ENCODE results near the gene PTPRN2. TPM values are rescaled to one million over a fixed set of nuclear protein-coding genes. Genes with fewer than 3 reads are reported as not detected.
"Not testable (repeated sequence)": the region's sequence is repeated elsewhere in the genome, so short reads cannot be mapped to it uniquely, and the experiment has no call there.

Gene PTPRN2
- total and polyA plus RNA-seq, 4 donors: 18.1 to 69.9 (median 50.4) TPM

DNA sequence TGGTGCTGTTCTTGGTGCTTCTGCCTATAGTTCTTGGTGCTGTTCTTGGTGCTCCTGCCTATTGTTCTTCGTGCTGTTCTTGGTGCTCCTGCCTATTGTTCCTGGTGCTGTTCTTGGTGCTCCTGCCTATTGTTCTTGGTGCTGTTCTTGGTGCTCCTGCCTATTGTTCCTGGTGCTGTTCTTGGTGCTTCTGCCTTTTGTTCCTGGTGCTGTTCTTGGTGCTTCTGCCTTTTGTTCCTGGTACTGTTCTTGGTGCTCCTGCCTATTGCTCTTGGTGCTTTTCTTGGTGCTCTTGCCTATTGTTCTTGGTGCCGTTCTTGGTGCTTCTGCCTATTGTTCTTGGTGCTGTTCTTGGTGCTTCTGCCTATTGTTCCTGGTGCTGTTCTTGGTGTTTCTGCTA is 71.1 kb downstream of the PTPRN2 start:
- H3K27ac ChIP-seq (ENCODE audit: low read depth, low read length): no peak overlapping the region
- no peaks in the 10 kb centered on the region for H3K27me3 ChIP-seq (ENCODE audit: control insufficient read depth, insufficient read depth, low read length)
- no peak overlapping the region for H3K4me3 ChIP-seq (ENCODE audit: low read depth, low read length)
- H3K9me3 ChIP-seq (ENCODE audit: control insufficient read depth, insufficient read depth, low read length): peaks cover 4% of the 10 kb centered on the region
- peaks cover 7% of the 10 kb centered on the region for H3K36me3 ChIP-seq (ENCODE audit: control insufficient read depth, insufficient read depth, low read length)
- no peak for DNase-seq (ENCODE audit: low read depth in 4 of 6, low spot score in 6 of 6)
- H3K4me1 ChIP-seq (ENCODE audit: control insufficient read depth, insufficient read depth, low read length): no peaks in the 10 kb centered on the region
- WGBS (ENCODE audit: insufficient coverage): 100% methylated on average over 1 of the region's 2 CpGs

- H3K9me3 ChIP-seq (ENCODE audit: control insufficient read depth, insufficient read depth, low read length): peaks cover 4% of the 10 kb centered on the region
- H3K4me1 ChIP-seq (ENCODE audit: control insufficient read depth, insufficient read depth, low read length): no peaks in the 10 kb centered on the region
- no peak for DNase-seq (ENCODE audit: low read depth in 4 of 6, low spot score in 6 of 6)
- H3K27me3 ChIP-seq (ENCODE audit: control insufficient read depth, insufficient read depth, low read length): no peaks in the 10 kb centered on the region
- H3K4me3 ChIP-seq (ENCODE audit: low read depth, low read length): no peak overlapping the region
- WGBS (ENCODE audit: insufficient coverage): no CpG with 5 or more reads among the region's 6 CpGs
- peaks cover 10% of the 10 kb centered on the region for H3K36me3 ChIP-seq (ENCODE audit: control insufficient read depth, insufficient read depth, low read length)
- H3K27ac ChIP-seq (ENCODE audit: low read depth, low read length): no peak overlapping the region
Measured at GRCh38 chr7:158512869-158513268, 74.8 kb downstream of the PTPRN2 start.

GRCh38 chr7:158512042-158512441 is 75.6 kb downstream of the PTPRN2 start:
- Histone ChIP-seq H3K4me1 (ENCODE audit: control insufficient read depth, insufficient read depth, low read length) (no peaks in the 10 kb centered on the region), H3K4me3 (ENCODE audit: low read depth, low read length) (no peak overlapping the region), H3K27ac (ENCODE audit: low read depth, low read length) (no peak overlapping the region), H3K9me3 (ENCODE audit: control insufficient read depth, insufficient read depth, low read length) (peaks cover 4% of the 10 kb centered on the region), H3K36me3 (ENCODE audit: control insufficient read depth, insufficient read depth, low read length) (peaks cover 3% of the 10 kb centered on the region), H3K27me3 (ENCODE audit: control insufficient read depth, insufficient read depth, low read length) (no peaks in the 10 kb centered on the region)
- no peak for DNase-seq (ENCODE audit: low read depth in 4 of 6, low spot score in 6 of 6)
- WGBS (ENCODE audit: insufficient coverage): 58% methylated on average over 3 of the region's 6 CpGs

DNA sequence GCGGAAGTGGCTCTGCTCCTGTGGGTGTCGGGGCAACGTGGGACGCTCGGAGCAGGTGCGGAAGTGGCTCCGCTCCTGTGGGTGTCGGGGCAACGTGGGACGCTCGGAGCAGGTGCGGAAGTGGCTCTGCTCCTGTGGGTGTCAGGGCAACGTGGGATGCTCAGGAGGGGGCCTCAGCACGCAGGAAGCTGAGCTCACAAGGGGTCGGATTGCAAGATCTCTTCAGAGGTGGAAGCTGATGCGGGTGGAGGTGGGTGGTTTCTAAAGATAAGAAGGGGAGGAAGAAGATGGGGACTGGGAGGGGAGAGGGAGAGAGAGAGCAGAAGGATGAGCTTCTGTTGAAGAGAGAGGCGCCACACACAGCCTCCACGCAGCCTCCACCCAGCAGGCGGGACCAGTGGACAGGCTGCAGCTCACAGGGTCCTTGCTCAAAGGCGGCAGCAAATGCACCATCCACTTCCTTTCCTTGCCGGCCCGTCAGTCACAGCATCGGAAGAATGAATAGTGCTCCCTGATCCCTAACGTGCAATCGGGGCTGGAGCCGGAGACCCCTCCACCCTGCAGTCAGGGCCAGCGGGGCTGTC is 78.7 kb downstream of the PTPRN2 start:
- H3K4me1 ChIP-seq (ENCODE audit: control insufficient read depth, insufficient read depth, low read length): no peaks in the 10 kb centered on the region
- DNase-seq (ENCODE audit: low read depth in 4 of 6, low spot score in 6 of 6): no peak
- no peaks in the 10 kb centered on the region for H3K27me3 ChIP-seq (ENCODE audit: control insufficient read depth, insufficient read depth, low read length)
- H3K27ac ChIP-seq (ENCODE audit: low read depth, low read length): no peak overlapping the region
- H3K36me3 ChIP-seq (ENCODE audit: control insufficient read depth, insufficient read depth, low read length): peaks cover 3% of the 10 kb centered on the region
- no peak overlapping the region for H3K4me3 ChIP-seq (ENCODE audit: low read depth, low read length)
- H3K9me3 ChIP-seq (ENCODE audit: control insufficient read depth, insufficient read depth, low read length): peaks cover 5% of the 10 kb centered on the region
- 79% methylated on average over 20 of the region's 27 CpGs for WGBS (ENCODE audit: insufficient coverage)

DNA sequence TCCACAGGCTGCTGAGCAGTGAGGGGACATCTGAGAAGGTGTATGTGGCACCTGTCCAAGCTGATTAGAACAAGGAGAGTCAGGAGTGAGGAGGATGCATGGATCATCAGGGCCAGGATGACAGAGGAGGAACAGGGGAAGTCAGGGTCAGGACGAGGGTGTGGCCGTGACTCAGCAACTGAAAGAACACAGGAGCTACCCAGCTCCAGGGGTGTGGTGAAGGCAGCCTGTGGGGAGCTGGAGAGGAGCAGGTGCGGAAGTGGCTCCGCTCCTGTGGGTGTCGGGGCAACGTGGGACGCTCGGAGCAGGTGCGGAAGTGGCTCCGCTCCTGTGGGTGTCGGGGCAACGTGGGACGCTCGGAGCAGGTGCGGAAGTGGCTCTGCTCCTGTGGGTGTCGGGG is 79.3 kb downstream of the PTPRN2 start:
- not testable (repeated sequence) for H3K4me1 ChIP-seq (ENCODE audit: control insufficient read depth, insufficient read depth, low read length); H3K27me3 ChIP-seq (ENCODE audit: control insufficient read depth, insufficient read depth, low read length); H3K27ac ChIP-seq (ENCODE audit: low read depth, low read length); H3K4me3 ChIP-seq (ENCODE audit: low read depth, low read length); H3K9me3 ChIP-seq (ENCODE audit: control insufficient read depth, insufficient read depth, low read length); H3K36me3 ChIP-seq (ENCODE audit: control insufficient read depth, insufficient read depth, low read length); DNase-seq (ENCODE audit: low read depth in 4 of 6, low spot score in 6 of 6)
- WGBS (ENCODE audit: insufficient coverage): 90% methylated on average over 2 of the region's 16 CpGs

- Histone ChIP-seq H3K4me3 (ENCODE audit: low read depth, low read length) (no peak overlapping the region), H3K27ac (ENCODE audit: low read depth, low read length) (no peak overlapping the region), H3K4me1 (ENCODE audit: control insufficient read depth, insufficient read depth, low read length) (no peaks in the 10 kb centered on the region), H3K9me3 (ENCODE audit: control insufficient read depth, insufficient read depth, low read length) (peaks cover 5% of the 10 kb centered on the region), H3K36me3 (ENCODE audit: control insufficient read depth, insufficient read depth, low read length) (peaks cover 3% of the 10 kb centered on the region), H3K27me3 (ENCODE audit: control insufficient read depth, insufficient read depth, low read length) (no peaks in the 10 kb centered on the region)
- WGBS (ENCODE audit: insufficient coverage): 89% methylated on average over 15 of the region's 15 CpGs
- DNase-seq (ENCODE audit: low read depth in 4 of 6, low spot score in 6 of 6): no peak
Measured at GRCh38 chr7:158507917-158508316, 79.7 kb downstream of the PTPRN2 start.

DNA sequence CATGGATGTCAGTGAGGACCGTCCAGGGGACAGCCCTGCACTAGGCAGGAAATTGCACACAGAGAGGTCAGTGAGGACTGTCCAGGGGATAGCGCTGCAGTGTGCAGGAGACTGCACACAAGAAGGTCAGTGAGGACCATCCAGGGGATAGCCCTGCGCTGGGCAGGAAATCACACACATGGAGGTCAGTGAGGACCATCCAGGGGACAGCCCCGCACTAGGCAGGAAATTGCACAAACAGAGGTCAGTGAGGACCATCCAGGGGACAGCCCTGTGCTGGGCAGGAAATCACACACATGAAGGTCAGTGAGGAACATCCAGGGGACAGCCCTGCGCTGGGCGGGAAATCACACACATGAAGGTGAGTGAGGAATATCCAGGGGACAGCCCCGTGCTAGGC is 80.4 kb downstream of the PTPRN2 start:
- WGBS (ENCODE audit: insufficient coverage): 93% methylated on average over 7 of the region's 7 CpGs
- H3K4me3 ChIP-seq (ENCODE audit: low read depth, low read length): not testable (repeated sequence)

GRCh38 chr7:158506626-158507025 is 81.0 kb downstream of the PTPRN2 start:
- Histone ChIP-seq H3K4me1 (ENCODE audit: control insufficient read depth, insufficient read depth, low read length) (peaks cover 3% of the 10 kb centered on the region), H3K9me3 (ENCODE audit: control insufficient read depth, insufficient read depth, low read length) (peaks cover 2% of the 10 kb centered on the region), H3K4me3 (ENCODE audit: low read depth, low read length) (no peak overlapping the region), H3K27ac (ENCODE audit: low read depth, low read length) (no peak overlapping the region), H3K36me3 (ENCODE audit: control insufficient read depth, insufficient read depth, low read length) (peaks cover 3% of the 10 kb centered on the region), H3K27me3 (ENCODE audit: control insufficient read depth, insufficient read depth, low read length) (no peaks in the 10 kb centered on the region)
- no peak for DNase-seq (ENCODE audit: low read depth in 4 of 6, low spot score in 6 of 6)
- WGBS (ENCODE audit: insufficient coverage): 95% methylated on average over 11 of the region's 12 CpGs

More for the DNA sequence above, 80.4 kb downstream of the PTPRN2 start:
- not testable (repeated sequence) for H3K36me3 ChIP-seq (ENCODE audit: control insufficient read depth, insufficient read depth, low read length); H3K9me3 ChIP-seq (ENCODE audit: control insufficient read depth, insufficient read depth, low read length); H3K4me1 ChIP-seq (ENCODE audit: control insufficient read depth, insufficient read depth, low read length); DNase-seq (ENCODE audit: low read depth in 4 of 6, low spot score in 6 of 6); H3K27ac ChIP-seq (ENCODE audit: low read depth, low read length); H3K27me3 ChIP-seq (ENCODE audit: control insufficient read depth, insufficient read depth, low read length)

DNA sequence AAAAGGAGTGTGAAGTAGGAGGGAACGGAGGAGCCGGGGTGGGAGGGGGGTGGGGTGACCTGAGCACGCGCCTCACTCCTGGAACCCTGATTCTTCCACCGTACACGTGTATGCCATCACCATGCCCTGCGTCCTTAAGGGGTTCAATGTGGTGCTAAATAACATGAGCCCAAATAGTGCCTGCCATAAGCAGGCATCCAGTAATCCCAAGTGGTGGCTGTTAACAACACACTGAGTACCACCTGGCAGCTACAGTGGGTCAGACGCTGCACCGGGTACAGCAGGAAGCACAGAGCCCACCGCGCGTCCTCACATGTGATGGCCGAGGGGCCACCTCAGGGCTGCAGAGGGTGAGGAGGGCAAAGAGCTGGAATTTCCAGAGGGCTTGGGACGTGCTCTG is 81.9 kb downstream of the PTPRN2 start:
- DNase-seq (ENCODE audit: low read depth in 4 of 6, low spot score in 6 of 6): no peak
- H3K27ac ChIP-seq (ENCODE audit: low read depth, low read length): no peak overlapping the region
- H3K4me1 ChIP-seq (ENCODE audit: control insufficient read depth, insufficient read depth, low read length): peaks cover 12% of the 10 kb centered on the region
- H3K27me3 ChIP-seq (ENCODE audit: control insufficient read depth, insufficient read depth, low read length): no peaks in the 10 kb centered on the region
- over 99% methylated on average over 14 of the region's 14 CpGs for WGBS (ENCODE audit: insufficient coverage)
- peaks cover 2% of the 10 kb centered on the region for H3K9me3 ChIP-seq (ENCODE audit: control insufficient read depth, insufficient read depth, low read length)
- H3K4me3 ChIP-seq (ENCODE audit: low read depth, low read length): no peak overlapping the region
- peaks cover 3% of the 10 kb centered on the region for H3K36me3 ChIP-seq (ENCODE audit: control insufficient read depth, insufficient read depth, low read length)

DNA sequence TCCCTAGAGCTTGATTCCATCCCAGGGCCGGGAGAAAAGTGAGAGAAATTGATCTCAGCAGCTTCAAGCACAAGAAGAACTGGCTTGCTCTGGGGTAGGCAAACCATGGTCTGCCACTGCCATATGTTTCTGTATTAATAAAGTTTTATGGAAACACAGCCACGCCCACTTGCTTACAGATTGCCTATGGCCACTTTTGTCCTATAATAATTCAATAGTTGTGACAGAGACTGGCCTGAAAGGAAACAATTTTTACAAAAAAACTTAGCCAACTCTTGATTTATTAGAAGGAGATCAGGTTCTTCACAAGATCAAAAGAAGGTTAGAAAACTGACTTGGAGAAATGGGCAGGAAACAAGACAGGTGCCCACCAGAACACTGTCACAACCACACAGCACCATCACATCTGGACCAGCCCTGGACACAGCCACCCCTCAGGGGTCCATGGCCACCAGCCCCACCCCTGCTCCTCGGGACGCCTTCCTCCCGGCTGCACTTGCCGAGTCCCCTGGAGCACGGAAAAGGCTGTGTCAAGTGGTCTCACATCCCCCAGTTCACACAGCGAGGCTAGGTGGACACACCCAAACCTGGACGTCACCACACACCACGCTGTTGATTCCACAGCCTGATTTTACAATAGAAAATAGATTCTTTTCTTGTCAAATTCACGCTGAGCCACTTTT is 85.4 kb downstream of the PTPRN2 start:
- WGBS (ENCODE audit: insufficient coverage): 85% methylated on average over 10 of the region's 11 CpGs
- Histone ChIP-seq H3K27ac (ENCODE audit: low read depth, low read length) (no peak overlapping the region), H3K9me3 (ENCODE audit: control insufficient read depth, insufficient read depth, low read length) (peaks cover 2% of the 10 kb centered on the region), H3K36me3 (ENCODE audit: control insufficient read depth, insufficient read depth, low read length) (no peaks in the 10 kb centered on the region), H3K4me1 (ENCODE audit: control insufficient read depth, insufficient read depth, low read length) (peaks cover 17% of the 10 kb centered on the region), H3K4me3 (ENCODE audit: low read depth, low read length) (no peak overlapping the region), H3K27me3 (ENCODE audit: control insufficient read depth, insufficient read depth, low read length) (no peaks in the 10 kb centered on the region)
- no peak for DNase-seq (ENCODE audit: low read depth in 4 of 6, low spot score in 6 of 6)
